ENCODE results near the gene PCDHGA9.

PCDHGA9 gene

GRCh38 chr5:141440341-141440740 lies 37.8 kb downstream of the PCDHGA9 start:
- in situ Hi-C loops (cut with HindIII; ENCODE audit: low sequenced_read_pairs) = loop anchor here (5.0 kb wide), 2 partner anchors 33 to 72 kb away; partner anchors contain the start of gene PCDHGB6

- in situ Hi-C loops (cut with HindIII; ENCODE audit: low sequenced_read_pairs) = loop anchor here (5.0 kb wide), 2 partner anchors 34 to 71 kb away; partner anchors contain the start of gene PCDHGB6
These were observed 39.1 kb downstream of the PCDHGA9 start for GRCh38 chr5:141441571-141442170.

All from endothelial cell of hepatic sinusoid (primary cell).